HL-60/S4 treated with retinoic acid at 250 ng/mL for 4 days and 3 days (cell line): ENCODE results near the gene MALSU1.

ENCODE experiments used
- in situ Hi-C: fragments of 300-500 bp; cut with MboI; formaldehyde crosslinking; loops from 2 replicates; pipeline ENCODE4 v1.7.0; 2022; ENCODE audit warnings: low sequenced_read_pairs

Gene MALSU1

DNA sequence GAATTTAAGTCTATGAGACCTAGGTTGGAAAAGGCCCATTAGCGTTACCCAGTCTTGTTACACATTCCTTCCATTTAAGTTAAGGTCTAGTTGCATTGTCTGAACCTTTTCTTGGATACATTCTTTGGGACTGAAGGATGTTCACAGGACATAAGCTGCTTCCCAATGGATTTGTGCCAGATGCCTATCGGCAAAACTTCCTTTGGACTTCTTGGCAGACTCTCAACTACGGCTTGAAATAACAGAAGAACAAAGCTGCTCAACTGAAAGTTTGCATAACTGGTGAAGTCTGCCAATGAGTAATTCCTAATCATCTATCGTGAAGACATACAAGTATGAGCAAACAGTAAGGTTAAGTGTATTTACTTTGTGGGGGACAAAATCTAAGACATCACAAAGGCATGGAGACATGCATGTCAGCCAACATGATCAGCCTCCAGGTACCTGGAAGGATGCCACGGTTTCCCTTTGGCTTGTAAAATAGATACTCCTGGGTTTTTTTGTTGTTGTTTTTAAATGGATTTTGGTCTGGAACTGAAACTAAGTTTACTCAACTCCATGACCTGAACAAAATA is 35.4 kb downstream of the MALSU1 start:
- in situ Hi-C loops: no loop called here

DNA sequence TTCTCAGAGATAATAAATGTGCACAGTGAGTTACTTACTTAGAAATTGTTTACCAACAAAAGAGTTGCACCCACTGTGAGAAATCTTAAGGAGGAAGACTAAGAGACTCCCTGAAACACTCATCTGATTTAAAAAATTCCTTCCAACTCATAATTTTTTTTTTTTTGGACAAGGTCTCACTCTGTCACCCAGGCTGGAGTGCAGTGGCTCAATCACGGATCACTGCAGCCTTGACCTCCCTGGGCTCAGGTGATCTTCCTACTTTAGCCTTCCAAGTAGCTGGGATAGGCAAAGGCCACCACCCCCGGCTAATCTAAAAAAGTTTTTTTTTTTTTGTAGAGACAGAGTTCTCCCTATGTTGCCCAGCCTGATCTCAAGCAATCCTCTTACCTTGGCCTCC is 36.0 kb downstream of the MALSU1 start:
- in situ Hi-C loops: no loop called here

DNA sequence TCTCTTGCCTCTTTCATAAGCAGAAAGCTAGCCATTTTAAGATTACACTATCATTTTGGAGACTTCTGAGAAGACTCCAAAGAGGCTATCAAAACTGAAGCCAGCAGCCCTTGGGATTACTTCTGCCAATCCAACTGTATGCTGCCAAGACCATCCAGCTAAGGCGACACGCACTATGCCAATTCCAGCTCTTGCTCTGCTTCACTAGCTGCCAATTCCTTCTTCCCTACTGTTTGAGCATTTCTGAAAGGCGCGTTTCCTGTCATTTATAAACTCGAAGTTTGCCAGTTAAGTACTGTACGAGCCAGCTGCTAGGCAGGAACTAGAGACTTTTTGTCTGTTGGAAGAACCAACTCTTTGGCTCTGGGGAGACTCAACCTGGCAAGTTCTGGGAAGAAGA is 36.5 kb downstream of the MALSU1 start:
- in situ Hi-C loops: no loop called here

DNA sequence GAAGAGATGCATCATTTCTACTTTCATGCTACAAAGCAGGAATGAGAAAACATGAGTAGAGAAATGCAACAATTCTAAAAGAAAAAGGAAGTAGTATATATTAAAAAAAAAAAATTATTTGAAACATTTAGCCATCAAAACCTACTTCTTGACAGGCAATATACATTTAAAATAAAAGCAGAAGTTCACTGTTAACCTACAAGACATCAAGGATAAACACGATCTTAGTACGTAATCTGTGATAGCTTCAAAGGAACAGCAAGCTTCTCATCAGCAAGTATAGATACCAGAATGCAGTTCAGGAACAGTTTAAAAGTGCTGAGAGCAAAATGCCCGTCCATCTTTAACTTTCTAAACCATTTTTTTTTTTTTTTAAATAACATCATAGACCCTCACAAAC is 36.9 kb downstream of the MALSU1 start:
- in situ Hi-C loops: no loop called here

DNA sequence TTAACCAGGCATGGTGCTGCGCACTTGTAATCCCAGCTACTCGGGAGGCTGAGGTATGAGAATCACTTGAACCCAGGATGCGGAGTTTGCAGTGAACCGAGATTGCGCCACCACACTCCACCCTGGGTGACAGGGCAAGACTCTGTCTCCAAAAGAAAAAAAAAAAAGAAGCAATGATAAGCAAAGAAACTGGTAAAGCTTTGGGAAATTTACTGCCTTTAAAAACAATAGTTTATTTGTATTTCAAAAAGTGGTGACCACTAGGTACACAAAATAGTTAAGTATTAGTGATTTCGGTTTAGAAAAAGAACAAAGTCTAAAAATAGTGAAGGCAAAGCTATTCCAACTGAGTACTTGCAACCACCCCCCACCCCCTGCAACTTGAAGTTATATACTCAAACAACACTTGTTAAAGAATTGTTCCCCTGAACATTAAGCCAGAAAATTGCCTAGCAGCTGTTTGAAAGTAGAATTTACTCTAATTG is 37.7 kb downstream of the MALSU1 start:
- in situ Hi-C loops: no loop called here

DNA sequence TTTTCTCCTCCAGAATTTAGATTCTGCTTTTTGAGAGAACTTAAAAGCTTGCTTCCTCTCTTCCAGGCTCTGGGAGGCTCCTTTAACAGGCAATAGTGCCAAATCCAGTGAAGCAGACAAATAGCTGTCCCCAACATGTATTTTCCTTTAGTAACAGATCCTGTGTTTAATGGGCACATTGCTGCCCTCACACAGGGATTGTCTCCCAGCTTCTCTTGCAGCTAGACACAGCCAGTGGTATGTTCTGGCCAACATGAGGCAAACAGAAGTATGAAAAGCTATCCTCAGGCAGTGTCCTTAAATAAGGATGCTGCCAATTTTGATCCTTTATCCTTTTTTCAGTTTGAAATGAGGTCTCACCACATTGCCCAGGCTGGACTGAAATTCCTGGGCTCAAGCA is 38.2 kb downstream of the MALSU1 start:
- in situ Hi-C loops: no loop called here

DNA sequence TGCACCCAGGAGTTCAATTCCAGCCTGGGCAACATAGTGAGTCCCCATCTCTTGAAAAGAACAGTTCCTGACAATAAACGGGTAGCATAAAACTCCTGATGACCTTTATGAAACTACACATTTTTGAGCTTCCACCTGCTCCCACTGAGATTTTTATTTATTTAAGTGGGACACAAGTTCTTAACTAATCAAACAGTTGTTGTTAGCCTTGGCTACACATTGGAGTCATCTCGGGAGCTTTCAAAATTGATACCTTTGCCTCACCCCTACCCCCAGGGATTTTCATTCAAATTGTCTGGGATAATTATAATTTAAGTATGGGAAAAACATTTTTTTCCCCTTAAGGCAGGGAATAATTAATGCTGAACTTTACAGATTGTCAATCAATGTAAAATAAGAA is 39.3 kb downstream of the MALSU1 start:
- in situ Hi-C loops: no loop called here

DNA sequence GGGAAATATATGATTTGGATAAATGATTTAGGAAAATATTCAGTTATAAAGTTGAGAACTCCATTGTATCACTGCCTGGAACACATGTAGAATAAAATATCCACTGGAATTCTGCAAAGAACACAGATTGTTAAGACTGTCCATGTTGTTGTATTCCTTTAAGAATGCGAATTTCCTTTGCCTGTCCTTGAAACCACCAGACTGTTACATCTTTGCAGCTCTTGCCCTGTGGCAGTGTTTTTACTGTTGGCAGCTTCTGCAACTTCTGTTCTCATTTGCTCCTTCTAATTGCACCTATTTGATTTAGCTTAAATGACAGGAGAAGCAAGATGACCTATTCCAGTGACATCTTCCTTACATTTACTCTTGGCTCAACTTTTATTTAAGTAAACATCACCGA is 39.7 kb downstream of the MALSU1 start:
- in situ Hi-C loops: no loop called here

DNA sequence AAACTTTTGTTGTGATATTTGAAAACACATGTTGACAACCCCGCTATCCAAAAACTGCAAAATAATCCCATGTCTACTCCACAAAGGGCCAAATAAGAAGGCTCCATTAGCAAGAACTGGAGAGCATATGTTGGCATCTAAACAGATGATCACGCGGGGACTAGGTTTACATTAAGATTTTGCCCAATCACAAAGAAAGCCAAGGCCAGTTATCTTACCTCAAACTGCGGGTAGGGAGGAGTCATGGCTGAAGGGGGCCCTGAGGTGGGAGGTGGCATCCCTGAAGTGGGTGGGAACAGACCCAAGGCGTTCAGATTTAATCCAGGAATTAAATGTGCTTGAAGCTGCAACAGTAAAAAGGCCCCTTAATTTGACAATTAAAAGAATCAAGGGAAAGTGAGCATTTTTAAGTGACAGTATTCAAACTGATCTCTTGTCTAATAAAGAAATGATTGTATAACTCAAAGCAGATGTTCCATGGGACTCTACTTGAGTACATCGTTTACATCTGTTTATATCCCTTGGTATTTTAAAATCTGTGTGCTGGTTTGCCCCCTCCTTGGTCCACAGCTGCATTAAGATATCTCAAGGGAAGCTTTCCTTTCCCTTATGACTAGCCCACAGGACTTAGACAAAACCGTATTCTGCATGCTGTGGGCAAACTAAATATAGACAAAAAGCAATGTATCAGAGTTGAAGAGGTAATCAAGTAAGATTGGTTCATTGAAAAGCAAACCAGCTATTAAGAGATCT is 42.9 kb downstream of the MALSU1 start:
- in situ Hi-C loops: no loop called here

DNA sequence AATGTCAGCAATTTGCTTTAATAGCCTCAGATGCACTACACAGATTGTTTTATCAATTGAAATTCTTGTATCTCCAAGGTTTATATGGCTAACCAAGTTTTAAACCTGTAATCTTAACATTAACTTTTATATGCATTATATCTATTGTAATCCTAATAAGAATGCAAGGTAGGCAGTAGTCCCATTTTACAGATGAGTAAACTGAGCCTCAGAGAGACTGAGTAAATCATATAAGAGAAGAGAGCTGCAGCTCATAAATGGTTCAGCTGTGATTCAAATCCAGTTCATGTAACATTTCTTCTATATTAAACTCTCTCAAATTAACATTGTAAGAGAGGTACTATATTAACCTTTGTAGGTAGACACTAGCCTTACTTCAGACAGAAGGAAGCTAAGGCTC is 44.0 kb downstream of the MALSU1 start:
- in situ Hi-C loops: no loop called here

DNA sequence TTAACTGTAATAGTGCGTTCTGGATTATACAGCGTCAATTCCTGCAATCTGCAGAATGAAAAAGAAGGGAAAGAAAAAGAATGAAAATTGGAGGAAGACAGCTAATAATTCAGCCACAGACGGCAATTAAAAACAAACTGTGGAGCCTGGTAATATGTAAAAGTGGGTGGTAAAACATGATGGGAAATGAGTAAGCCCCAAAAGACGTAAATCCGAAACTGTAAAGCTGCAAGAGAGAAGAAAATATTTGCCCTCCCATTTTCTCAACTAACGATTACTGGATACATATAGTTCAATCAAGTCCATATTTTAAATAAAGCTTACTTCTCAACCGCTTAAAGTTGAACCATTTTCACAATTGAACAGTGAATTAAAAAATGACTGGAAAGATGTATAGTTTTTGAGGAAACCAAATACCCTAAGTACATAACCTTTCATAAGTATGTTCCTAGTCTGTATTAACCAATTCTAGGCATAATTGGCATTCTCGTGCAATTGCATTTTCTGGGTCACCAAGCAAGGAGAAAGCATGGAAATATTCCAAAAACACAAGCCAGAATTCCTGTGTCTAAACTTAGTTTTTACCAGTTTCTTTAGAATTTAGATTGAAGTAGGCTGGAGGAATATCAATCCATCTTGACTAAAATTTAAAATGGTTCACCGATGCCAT is 44.8 kb downstream of the MALSU1 start:
- in situ Hi-C loops: no loop called here

DNA sequence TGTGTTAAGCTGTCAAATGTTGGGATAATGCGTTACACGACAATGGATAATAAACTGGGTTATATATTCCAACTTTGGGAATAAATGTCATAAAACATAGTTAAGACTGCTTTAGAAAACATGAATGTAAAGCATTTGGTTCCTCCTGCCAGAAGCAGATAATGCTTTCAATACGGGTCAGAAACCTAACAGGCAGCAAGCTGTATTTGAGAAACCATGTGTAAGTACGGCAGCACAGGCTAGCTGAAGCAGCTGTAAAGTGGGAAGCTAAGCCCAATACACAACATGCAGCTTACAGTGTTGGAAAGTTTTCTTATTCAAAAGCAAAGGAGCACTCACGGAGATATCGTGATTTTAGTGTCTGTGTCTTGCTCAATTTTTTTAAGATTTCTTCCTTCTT is 46.5 kb downstream of the MALSU1 start:
- in situ Hi-C loops: no loop called here

DNA sequence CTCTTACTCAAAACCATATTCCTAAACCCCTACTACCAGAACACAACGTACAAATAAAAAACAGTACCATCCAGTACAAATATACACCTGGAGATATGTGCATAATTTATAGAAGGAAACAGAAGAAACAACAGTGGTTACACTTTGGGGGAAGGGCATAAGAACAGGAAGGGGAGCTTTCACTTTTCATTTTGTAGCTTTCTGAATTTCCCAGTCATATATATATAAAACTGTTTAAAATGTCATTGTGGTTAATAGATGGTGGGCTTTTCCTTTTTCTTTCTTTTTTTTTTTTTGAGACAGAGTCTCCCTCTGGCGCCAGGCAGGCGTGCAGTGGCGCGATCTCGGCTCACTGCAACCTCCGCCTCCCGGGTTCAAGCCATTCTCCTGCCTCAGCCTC is 47.2 kb downstream of the MALSU1 start:
- in situ Hi-C loops: no loop called here

DNA sequence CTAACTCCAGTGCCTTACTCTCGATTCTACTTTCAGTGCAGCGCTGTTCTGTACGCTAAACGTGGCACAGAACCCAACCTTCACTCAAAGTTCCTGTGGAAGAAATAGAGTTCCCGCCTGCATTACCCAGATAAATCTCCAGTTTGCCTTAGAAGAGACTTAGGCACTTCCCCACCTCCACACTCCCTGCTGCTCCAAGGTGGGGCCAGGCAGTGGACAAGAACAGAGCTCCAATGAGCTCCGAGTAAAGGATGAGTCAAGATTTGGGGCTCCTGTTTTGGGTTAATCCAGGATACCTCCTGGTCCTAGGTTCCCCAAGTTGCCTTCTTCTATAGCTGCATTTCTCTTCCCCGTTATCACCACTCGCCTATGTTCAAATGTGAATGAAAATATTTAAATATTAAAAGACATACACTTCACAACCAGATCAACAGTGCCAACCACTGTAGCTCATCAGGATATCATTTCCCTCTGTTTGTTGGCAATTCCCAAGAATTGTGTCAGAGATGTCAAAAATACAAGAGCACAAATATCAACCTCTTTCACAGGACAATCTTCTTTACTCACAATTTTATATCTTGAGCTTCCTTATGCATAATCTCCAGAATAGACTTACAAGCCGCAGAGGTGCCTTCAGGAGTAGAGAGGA is 48.0 kb downstream of the MALSU1 start:
- in situ Hi-C loops: no loop called here

DNA sequence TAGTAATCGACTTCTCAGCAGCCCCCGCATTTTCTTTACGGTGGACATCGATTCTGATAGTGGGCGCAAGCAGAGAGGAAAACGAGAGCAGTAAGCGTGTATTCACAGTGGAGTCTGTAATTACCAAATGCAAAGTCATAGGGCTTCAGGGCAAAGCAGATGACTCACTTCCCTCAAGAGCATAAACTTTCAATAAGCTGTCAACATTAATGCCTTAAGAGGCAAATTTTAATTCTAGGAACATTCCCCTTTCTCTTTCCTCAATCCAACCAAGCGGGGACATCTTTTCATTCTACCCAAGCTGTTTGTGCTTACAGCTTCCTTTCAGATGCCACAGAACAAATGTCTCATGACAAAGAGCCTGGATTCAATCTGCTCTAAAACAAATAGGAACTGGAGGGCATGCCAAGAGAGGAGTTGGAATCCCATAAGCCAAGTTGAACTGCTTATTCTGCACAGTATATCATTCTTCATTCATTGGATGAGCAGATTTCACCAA is 48.6 kb downstream of the MALSU1 start:
- in situ Hi-C loops: no loop called here

DNA sequence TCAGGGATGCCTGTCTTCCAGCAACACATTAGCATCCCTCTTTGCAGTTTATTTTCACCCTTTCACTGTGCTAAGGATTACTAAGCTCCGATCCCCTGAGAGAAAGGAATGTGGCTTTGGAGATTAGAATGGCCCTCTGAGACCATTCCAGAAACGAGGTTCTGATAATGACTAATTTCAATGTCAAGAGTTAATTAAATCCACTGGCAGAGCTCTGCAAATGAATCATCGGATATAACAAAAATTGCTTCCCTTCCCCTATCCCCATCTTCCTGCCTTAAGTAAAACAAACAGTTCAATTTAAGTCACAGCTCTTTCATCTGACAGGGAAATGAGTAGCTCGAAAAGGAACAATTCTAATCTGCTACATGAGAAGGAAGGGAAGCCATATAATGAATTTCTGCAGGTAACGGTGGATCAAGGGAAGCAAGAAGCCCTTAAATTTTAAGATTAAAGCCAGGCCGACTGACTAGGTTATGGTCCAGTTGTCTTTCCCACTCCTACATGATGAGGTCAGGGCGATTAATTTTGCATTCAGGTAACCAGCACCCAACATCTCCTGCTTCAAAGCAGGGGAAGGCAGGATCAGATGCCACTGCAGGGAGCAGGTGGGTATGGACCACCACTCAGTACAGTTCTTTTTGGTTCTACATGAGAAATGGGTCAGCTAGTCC is 50.5 kb downstream of the MALSU1 start:
- in situ Hi-C loops: no loop called here

DNA sequence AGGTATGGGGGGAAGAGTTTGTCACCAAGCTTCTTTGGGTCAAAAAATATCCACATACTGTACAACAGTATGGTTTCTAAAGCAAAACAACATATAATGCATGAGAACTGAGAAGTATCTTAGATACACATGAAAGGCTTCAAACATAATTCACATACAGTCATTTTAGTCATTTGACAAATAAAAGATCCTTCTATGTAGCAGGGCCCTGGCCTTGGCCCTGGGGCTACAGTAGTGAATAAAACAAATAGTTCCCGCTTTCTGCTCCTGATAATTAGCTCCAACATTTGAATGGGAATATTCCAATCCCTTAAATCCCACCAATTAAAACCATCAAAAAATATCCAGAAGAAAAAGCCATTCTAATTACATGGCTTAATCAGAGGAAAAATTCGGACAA is 51.3 kb downstream of the MALSU1 start:
- in situ Hi-C loops: no loop called here

DNA sequence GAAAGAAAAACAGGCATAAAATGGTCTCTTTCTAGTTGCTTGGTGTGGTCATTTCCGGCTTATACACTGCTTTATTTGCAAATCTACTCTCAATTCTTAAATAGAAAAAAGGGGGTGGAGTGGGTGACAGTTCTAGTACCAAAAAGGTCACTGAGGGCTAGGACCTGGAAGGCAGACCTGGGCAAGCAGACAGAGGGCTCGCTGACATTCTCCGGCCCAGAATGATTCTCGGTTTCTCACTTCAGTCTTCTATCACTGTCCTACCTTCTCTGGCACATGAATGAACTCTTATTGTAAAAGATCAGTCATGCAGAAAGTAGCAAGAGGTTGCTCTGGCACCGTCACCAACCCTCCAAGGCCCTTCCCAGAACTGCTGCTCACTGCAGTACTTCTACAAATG is 54.0 kb downstream of the MALSU1 start:
- in situ Hi-C loops: no loop called here

DNA sequence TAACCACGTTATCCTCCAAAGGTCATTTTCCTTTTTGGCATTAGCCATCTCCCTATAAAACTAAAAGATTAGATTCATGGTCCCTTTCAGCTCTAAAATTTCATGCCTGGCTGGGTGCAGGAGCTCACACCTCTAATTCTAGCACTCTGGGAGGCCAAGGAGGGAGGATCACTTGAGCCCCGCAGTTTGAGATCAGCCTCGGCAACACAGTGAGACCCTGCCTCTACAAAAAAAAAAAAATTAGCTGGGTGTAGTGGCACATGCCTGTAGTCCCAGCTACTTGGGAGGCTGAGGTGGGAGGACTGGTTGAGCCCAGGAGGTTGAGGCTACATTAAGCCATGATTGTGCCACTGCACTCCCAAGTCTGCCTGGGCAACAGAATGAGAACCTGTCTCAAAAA is 57.0 kb downstream of the MALSU1 start:
- in situ Hi-C loops: no loop called here

DNA sequence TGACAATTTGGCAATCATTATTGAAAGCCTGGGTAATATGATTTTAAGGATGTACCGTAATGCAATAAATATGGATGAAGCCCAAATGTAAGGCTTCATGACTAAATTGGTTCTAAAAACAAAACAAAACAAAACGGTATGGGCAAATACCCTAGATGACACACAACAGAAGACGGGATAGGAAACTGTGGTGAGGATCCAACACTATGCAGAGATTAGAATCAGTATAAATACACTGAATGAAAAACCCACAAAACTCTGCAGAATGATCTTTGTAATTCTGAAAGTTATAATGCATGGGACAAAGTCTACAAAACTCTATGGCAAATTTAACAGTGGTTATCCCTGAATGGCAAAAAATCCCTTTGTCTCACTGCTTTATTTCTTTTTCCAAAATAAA is 57.6 kb downstream of the MALSU1 start:
- in situ Hi-C loops: no loop called here
